GM18511 (cell line): ENCODE results near the gene YTHDC1.
"Not testable (repeated sequence)": the region's sequence is repeated elsewhere in the genome, so short reads cannot be mapped to it uniquely, and the experiment has no call there.

Experiments used
- ATAC-seq: cut with Tn5 transposase; IDR thresholded peaks from one replicate; pipeline ENCODE4 v1.9.1; 2021; ENCODE audit warnings: mild to moderate bottlenecking, moderate library complexity; ENCODE audit not compliant: unreplicated experiment

YTHDC1 gene

DNA sequence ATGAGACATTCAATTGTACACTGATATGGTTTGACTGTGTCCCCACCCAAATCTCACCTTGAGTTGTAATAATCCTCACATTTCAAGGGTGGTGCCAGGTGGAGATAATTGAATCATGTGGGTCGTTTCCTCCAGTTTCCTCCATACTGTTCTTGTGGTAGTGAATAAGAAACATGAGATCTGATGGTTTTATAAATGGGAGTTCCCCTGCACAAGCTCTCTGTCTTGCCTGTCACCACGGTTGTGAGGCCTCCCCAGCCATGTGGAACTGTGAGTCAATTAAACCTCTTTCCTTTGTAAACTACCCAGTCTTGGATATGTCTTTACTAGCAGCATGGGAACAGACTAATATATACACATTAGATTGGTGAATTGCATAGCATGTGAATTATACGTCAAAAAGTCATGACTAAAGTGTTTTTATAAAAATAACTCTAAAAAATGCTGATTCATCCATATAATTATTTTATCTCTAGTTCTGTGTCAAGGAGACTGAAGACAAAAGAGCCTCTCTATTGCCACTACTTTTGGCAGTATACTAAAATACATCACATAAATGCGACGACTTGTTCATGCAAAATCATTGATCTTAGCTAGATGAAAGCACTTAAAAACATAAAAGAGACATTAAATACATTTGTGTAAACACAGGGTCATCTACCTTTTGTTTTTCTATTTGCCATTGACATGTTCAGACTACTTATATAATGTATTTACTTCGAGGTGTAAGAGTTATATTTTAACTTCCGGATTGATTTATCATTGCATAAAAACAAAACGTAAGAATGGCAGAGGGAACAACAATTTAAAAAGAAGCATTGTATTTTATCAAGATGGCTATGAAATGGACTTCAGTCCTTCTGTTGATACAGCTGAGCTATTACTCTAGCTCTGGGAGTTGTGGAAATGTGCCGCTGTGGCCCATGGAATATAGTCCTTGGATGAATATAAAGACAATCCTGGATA is 50.1 kb downstream of the YTHDC1 start:
- no peak for ATAC-seq

DNA sequence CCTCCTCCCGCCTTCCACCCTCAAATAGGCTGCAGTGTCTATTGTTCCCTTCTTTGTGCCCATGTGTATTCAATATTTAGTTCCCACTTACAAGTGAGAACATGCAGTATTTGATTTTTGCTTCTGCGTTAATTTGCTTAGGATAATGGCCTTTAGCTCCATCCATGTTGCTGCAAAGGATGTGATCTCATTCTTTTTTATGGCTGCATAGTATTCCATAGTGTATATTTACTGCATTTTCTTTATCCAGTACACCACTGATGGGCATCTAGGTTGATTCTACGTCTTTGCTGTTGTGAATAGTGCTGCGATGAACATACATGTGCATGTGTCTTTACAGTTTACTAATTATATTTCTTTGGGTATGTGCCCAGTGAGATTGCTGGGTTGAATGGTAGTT is 52.8 kb downstream of the YTHDC1 start:
- ATAC-seq = no peak

DNA sequence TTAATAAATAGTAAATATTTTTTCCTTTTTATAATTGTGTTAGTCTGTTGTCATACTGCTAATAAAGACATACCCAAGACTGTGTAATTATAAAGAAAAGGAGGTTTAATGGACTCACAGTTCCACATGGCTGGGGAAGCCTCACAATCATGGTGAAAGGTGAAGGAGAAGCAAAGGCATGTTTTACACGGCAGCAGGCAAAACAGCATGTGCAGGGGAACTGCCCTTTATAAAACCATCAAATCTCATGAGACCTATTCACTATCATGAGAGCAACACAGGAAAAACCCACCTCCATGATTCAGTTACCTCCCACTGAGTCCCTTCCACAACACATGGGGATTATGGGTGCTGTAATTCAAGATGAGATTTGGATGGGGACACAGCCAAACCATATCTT is 58.6 kb downstream of the YTHDC1 start:
- ATAC-seq = no peak

DNA sequence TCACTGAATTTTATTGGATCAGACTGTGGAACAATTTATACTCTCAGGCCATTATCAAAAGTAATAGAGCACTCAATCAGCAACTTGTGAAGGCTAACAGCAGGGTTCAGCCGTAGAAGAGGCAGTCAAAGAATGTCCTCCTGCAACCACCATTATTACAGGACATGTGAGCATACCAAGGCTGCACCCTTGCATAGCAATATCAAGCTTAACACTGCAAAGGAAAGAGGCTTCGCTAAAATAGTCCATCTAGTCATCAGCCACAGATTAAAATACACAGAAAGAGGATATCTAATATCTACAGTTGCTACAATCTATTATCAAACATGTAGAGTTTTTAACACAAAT is 61.5 kb downstream of the YTHDC1 start:
- ATAC-seq = no peak

DNA sequence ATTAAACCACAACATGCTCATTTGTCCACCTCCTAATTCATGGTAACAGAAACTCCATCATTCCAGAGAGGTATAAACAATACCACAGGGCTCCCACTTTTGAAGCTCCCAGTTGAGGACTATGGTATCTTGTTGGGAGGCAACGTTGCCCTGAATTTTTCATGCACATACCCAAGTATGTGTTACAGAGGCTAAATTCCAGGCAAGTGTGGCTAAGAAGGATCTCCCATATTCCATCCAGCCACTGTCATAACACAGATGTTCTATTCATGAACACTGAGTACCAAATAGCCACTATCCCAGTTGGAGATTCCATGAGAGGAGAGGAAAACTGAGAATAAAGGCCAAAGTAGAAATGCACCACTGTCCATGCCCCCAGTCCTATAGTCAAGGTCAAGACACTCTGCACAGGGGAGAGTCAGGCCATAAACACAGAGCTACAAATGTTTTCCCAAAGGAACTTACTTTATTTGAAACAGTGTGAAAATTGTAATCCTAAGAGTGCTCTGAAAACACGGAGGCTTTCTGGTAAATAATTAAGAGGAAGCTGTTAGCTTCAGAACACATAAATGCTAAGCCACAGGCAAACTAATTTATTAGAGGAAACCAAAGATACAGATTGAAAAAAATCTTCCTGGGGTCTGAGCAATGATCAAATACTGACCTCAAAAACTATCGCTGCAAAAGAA is 62.0 kb downstream of the YTHDC1 start:
- no peak for ATAC-seq

DNA sequence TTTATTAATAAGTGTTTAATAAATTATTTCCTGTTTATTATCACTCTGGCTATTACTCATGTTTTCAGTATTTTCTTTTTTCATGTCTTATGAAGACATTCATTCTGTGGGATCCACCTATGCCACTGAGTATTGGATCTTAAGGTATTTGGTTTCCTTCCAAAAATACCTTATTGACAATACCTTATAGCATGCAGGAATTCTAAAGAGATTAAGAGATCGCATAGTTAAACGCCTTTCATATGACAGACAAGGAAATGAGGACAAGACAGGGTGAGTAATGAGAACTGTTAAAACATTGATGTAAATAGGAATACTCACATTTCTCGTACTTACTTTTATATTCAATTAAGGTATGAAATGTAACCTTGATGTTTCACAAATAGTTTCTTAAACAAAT is 66.2 kb downstream of the YTHDC1 start:
- ATAC-seq = no peak

DNA sequence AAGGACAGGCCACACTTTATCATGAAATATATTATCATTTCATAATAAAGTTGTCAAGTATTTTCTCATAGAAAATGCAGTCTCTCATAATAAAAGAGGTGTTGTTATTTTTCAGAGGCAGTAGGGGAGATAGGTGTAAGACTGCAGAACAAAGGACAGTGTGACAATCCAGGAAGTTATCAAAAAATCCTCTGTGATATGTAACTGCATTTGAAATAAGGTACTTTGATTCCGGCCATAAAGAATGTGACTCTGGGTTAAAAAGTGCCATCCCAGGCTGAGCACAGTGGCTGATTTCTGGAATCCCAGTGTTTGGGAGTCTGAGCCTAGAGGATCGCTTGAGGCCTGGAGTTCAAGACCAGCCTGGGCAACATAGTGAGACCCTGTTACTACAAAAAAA is 66.8 kb downstream of the YTHDC1 start:
- ATAC-seq = no peak

DNA sequence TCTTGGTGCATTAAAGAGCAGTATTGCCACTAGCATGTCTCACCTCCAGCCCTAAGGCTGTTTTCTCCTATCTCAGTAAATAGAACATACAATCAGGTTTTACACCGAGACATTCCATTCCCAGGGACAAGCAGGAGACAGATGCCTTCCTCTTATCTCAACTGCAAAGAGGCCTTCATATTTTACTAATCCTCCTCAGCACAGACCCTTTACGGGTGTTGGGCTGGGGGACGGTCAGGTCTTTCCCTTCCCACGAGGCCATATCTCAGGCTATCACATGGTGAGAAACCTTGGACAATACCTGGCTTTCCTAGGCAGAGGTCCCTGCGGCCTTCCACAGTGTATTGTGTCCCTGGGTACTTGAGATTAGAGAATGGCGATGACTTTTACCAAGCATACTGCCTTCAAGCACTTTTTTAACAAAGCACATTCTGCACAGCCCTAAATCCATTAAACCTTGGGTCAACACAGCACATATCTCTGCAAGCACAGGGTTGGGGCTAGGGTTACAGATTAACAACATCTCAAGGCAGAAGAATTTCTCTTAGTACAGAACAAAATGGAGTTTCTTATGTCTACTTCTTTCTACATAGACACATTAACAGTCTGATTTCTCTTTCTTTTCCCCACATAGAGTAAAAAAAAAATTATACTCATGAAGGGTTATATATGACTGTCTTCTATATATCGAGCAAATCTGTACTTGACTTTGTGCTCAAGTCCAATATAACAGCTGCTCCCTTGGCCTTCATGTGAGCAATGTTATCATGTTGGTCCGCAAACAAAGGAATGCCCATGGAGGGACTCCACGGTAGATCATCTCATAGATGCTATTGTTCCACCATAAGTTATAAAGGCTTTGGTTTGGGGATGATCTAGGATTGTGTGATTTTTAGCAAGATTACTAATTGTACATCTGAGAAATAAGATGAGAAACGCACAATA is 67.8 kb downstream of the YTHDC1 start:
- ATAC-seq = not testable (repeated sequence)

DNA sequence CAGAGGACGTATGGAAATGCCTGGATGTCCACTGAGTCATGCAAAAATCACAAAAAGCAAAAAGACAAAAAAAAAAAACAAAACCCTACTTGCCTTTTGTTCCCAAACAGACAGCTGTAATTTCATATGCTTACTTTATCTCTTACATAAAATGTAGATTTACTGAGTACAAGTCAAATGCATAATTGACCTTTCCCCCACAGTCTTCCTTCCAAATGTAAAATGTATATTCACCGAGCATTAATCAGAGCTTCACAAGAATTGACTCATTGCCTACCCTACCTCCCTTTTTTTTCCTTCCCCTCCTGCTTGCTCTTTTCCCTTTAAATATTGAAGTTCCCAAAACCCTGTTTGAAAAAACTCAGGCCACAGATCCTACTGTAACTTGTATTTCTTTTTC is 71.9 kb downstream of the YTHDC1 start:
- no peak for ATAC-seq

DNA sequence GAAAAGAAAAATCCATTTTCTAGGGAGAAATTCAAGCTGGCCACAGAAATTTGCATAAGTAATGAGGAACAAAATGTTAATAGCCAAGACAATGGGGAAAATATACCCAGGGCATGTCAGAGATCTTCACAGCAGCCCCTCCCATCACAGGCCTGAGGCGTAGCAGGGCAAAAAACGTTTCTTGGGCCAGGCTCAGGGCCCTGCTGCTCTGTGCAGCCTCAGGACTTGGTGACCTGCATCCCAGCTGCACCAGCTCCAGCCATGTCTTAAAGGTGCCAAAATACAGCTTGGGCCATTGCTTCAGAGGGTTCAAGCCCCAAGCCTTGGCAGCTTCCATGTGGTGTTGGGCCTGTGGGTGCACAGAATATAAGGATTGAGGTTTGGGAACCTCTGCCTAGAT is 72.3 kb downstream of the YTHDC1 start:
- no peak for ATAC-seq

DNA sequence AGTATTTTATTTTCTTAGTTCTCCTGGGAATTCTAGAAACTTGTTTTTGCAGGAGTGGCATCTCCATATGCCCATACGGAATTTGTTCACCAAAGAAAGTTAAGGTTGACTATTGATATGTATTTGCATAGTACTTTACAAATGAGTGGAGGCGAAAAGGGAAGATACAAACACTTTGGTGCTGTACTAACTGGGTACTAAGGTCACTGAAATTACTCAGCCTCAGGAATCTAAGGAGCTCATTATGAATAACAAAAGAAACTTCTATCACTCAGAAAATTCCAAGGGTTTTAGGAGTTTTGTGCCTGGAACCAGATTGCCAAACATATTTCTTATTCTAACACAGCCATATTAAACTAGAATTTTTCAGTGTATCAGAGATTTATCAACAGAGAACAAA is 77.0 kb downstream of the YTHDC1 start:
- peak; percentile 43 for ATAC-seq

DNA sequence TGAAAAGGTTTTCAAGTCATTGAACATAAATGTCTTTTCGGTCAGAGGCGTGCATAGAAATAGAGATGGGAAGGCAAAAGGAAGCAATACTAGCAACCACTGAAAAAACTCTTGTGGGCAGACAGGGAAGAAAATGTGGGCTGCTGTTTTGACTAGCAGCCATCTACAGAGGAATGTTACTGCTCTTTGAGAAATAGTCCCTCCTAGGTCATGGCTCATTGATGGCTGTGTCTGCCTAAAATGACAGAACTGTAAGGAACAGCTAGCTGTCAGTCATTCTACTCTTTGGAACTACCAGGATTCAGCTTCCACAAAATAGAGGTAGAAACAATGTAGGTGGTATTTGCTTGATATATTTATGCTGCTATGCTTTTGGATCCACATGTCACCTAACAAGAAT is 77.5 kb downstream of the YTHDC1 start:
- peak; percentile 57 for ATAC-seq

DNA sequence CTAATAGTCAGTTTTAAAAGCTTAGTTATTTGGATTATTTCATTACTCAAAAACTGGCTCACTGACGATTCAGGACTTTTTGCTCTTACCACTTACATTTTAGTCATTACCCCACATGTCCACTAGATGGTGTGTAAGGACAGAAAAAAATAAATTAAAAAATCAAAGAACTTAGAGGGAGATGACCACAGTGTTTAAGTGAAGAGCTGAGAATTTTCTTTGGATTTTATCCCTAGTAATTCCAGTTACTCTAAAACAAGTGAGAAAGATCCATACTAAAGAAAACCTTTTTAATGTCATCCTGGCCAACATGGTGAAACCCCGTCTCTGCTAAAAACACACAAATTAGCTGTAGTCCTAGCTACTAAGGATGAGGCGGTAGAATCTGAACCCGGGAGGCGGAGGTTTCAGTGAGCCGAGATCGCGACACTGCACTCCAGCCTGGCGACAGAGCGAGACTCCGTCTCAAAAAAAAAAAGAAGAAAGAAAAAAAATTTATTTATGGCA is 78.0 kb downstream of the YTHDC1 start:
- ATAC-seq = peak; percentile 78

DNA sequence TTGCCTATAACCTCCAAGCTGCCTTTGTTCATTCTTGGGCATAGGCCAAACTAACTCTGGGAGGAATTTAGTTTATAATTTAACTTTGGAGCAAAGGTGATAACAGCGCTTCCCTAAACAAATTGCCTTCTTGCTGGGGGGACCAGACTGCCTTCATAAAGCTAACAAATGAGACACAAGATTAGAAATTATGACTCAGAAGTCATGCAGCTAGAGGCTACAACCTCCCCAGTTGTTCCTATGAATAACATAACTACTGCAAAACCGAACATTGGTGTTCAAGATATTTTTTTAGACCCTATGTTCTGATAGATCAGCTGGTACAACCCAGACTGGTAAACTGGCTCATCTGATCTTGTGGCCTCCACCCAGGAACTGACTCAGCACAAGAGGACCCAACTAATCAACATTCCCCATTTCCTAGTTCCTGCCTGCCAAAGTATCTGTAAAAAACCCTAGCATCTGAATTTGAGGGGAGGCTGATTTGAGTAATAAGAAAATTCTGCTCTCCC is 82.4 kb downstream of the YTHDC1 start:
- no peak for ATAC-seq

DNA sequence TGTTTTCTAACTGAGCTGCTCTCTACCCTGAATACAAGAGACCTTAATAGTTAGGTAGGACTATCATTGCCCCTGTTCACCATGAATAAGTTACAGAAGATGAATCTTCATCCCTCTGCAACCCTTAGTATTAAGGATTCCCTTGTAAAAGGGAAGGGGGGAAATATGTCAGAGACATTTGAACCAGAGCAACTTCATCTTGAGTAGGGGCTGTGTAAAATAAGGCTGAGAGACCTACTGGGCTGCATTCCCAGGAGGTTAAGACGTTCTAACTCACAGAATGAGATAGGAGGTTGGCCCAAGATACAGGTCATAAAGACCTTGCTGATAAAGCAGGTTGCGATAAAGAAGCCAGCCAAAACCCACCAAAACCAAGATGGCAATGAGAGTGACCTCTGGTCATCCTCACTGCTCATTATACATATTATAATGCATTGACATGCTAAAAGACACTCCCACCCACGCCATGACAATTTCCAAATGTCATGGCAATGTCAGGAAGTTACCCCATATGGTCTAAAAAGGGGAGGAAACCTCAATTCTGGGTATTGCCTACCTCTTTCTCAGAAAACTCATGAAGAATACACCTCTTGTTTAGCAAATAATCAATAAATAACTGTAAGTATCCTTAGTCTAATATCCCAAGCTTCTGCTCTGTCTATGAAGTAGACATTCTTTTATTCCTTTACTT is 84.9 kb downstream of the YTHDC1 start:
- no peak for ATAC-seq
